Endothelial cell of umbilical vein (primary cell): ENCODE data around the gene CCAR1. TPM values are rescaled to one million over a fixed set of nuclear protein-coding genes. Genes with fewer than 3 reads are reported as not detected.

Source experiments
- BruUV-seq: library from RNA; stranded (reverse); fragments of 400-500 nt; replicated peaks from 2 replicates; lab custom pipeline; 2021; lab: Mats Ljungman, UMichigan
- CTCF ChIA-PET: fragments of 300-600, 350-600 bp; sonication (Branson Sonifier 250); formaldehyde crosslinking; loops from one replicate; lab custom pipeline; 2021; ENCODE audit warnings: antibody characterized with exemption, inconsistent platforms; lab: Charles Lee
- POLR2A ChIA-PET: fragments of 300-600, 350-600 bp; sonication (Branson Sonifier 250); formaldehyde crosslinking; loops from one replicate; lab custom pipeline; 2021; ENCODE audit warnings: antibody characterized with exemption, inconsistent platforms; lab: Charles Lee
- DNase-seq: peaks from one replicate; pipeline ENCODE4 v3.0.0-alpha.2; 2011; ENCODE audit warnings: low read depth, low spot score
- FAIRE-seq: peaks from 2 replicates; lab custom pipeline; 2011; peaks lifted over from hg19 to GRCh38; lab: Jason Lieb, UNC
- H2AFZ ChIP-seq: 2 replicates; pipeline ENCODE4 v1.6.0; 2012; ENCODE audit warnings: low read depth, low read length, control low read depth, inconsistent platforms
- H3K27ac ChIP-seq: 2 replicates; pipeline ENCODE4 v1.5.1; 2011; ENCODE audit warnings: low read depth, mild to moderate bottlenecking, control low read depth, low read length, moderate library complexity; ENCODE audit not compliant: insufficient read depth
- H3K27me3 ChIP-seq, 2 experiments: 2 replicates each; pipeline versions ENCODE4 v1.6.0 to v1.6.1; 2011; ENCODE audit warnings: low read length in 2 of 2, mixed read lengths in 1 of 2; ENCODE audit not compliant: control insufficient read depth in 2 of 2, insufficient read depth in 2 of 2
- H3K36me3 ChIP-seq, 2 experiments: 2 replicates in 1 of 2; 3 replicates in 1 of 2; pipeline ENCODE4 v1.5.1; 2011; ENCODE audit warnings: low read length in 2 of 2, mild to moderate bottlenecking in 1 of 2, moderate library complexity in 1 of 2; ENCODE audit not compliant: control insufficient read depth in 2 of 2, insufficient read depth in 2 of 2; ENCODE audit errors: extremely low read depth in 1 of 2
- H3K4me1 ChIP-seq: 3 replicates; pipeline ENCODE4 v1.5.1; 2011; ENCODE audit warnings: mild to moderate bottlenecking, low read length; ENCODE audit not compliant: control insufficient read depth, insufficient read depth; ENCODE audit errors: extremely low read depth
- H3K4me2 ChIP-seq: 2 replicates; pipeline ENCODE4 v1.6.1; 2011; ENCODE audit warnings: low read length, control low read depth, mixed read lengths; ENCODE audit not compliant: insufficient read depth
- H3K4me3 ChIP-seq, 3 experiments: fragments of 200-600 bp in 1 of 3; sonication (generic), shearing (Covaris generic) in 1 of 3; replicated peaks in 1 of 3; 2 replicates each; pipeline ENCODE4 v1.5.1; 2011 to 2016; ENCODE audit warnings: control low read depth in 3 of 3, low read length in 3 of 3, mild to moderate bottlenecking in 2 of 3, inconsistent platforms in 1 of 3, low read depth in 1 of 3, moderate library complexity in 1 of 3; ENCODE audit not compliant: insufficient read depth in 1 of 3
- H3K79me2 ChIP-seq: 2 replicates; pipeline ENCODE4 v1.6.0; 2012; ENCODE audit warnings: low read length, inconsistent platforms; ENCODE audit not compliant: control insufficient read depth, insufficient read depth
- H3K9ac ChIP-seq: replicated peaks from 2 replicates; pipeline ENCODE3; 2011; ENCODE audit warnings: low read length, control low read depth; ENCODE audit not compliant: insufficient read depth; ENCODE audit errors: extremely low read depth
- H3K9me1 ChIP-seq: replicated peaks from 3 replicates; pipeline ENCODE4 v1.6.0; 2011; ENCODE audit warnings: mild to moderate bottlenecking, low read length; ENCODE audit not compliant: control insufficient read depth, insufficient read depth; ENCODE audit errors: extremely low read depth
- H3K9me3 ChIP-seq: replicated peaks from 2 replicates; pipeline ENCODE4 v1.5.1; 2012; ENCODE audit warnings: low read length, inconsistent platforms; ENCODE audit not compliant: control insufficient read depth, insufficient read depth
- H4K20me1 ChIP-seq: replicated peaks from 2 replicates; pipeline ENCODE3; 2011; ENCODE audit warnings: mild to moderate bottlenecking, low read length; ENCODE audit not compliant: control insufficient read depth, insufficient read depth; ENCODE audit errors: extremely low read depth
- CTCF ChIP-seq, 2 donors: IDR thresholded peaks; 1 replicate in 1 of 2; 2 replicates in 1 of 2; pipeline ENCODE4 v1.5.1; 2011; ENCODE audit warnings: low read length in 2 of 2, mild to moderate bottlenecking in 2 of 2, moderate library complexity in 2 of 2, control low read depth in 1 of 2, inconsistent platforms in 1 of 2, low read depth in 1 of 2; ENCODE audit not compliant: insufficient read depth in 1 of 2; ENCODE audit errors: extremely low read depth in 1 of 2
- EZH2 ChIP-seq: IDR thresholded peaks from 2 replicates; pipeline ENCODE4 v1.6.1; 2012; ENCODE audit warnings: borderline replicate concordance, low read depth, mild to moderate bottlenecking, moderate library complexity, low read length, inconsistent platforms; ENCODE audit not compliant: severe bottlenecking
- FOS ChIP-seq: IDR thresholded peaks from 2 replicates; pipeline ENCODE4 v1.6.1; 2011; ENCODE audit warnings: mild to moderate bottlenecking, low read length, moderate library complexity, borderline replicate concordance; ENCODE audit not compliant: insufficient read depth
- GATA2 ChIP-seq: IDR thresholded peaks from 2 replicates; pipeline ENCODE4 v1.7.0; 2011; ENCODE audit warnings: low read depth, mild to moderate bottlenecking, moderate library complexity, mixed read lengths, low read length; ENCODE audit not compliant: insufficient read length, insufficient read depth
- JUN ChIP-seq: IDR thresholded peaks from 2 replicates; pipeline ENCODE4 v1.6.1; 2011; ENCODE audit warnings: borderline replicate concordance, low read depth; ENCODE audit not compliant: insufficient read length, insufficient read depth
- MAX ChIP-seq: IDR thresholded peaks from 2 replicates; pipeline ENCODE4 v1.6.1; 2011; ENCODE audit not compliant: insufficient read depth, insufficient read length
- MYC ChIP-seq: IDR thresholded peaks from one replicate; pipeline ENCODE4 v1.6.1; 2011; ENCODE audit warnings: mild to moderate bottlenecking, low read depth, low read length
- POLR2A ChIP-seq: IDR thresholded peaks from 2 replicates; pipeline ENCODE4 v1.6.1; 2012; ENCODE audit warnings: low read depth, mild to moderate bottlenecking, control low read depth, low read length
- POLR2AphosphoS5 ChIP-seq: IDR thresholded peaks from 2 replicates; pipeline ENCODE4 v1.6.1; 2012; ENCODE audit warnings: low read depth, mild to moderate bottlenecking, control low read depth, low read length, moderate library complexity; ENCODE audit not compliant: insufficient read depth
- dilution Hi-C: fragments of 300-500 bp; cut with MboI; formaldehyde crosslinking; loops from one replicate; pipeline ENCODE4 v1.15.0; 2019; ENCODE audit warnings: low sequenced_read_pairs; ENCODE audit not compliant: extremely low pct_ligation_motif_present
- intact Hi-C: fragments of 100-400 bp; cut with micrococcal nuclease; formaldehyde crosslinking; loops from one replicate; pipeline ENCODE4 v1.10.0; 2022
- polyA plus RNA-seq, 4 experiments: library from polyadenylated mRNA; depleted of rRNA in 3 of 4; stranded (reverse) in 3 of 4; unstranded in 1 of 4; fragments of >200 nt; gene quantifications; 2 replicates each; pipeline versions ENCODE4 v1.2.1 to v1.2.3, GENCODE V29; 2011 to 2012; ENCODE audit warnings: missing spikeins in 1 of 4
- total RNA-seq: library from RNA; stranded (reverse); gene quantifications from 2 replicates; pipeline ENCODE4 v1.2.3, GENCODE V29; 2021

CCAR1 gene
- total and polyA plus RNA-seq, 2 donors (not counting 3 experiments of a cell fraction or from before 2014, with no cell fraction given) = 59.8 to 92.9 TPM

GRCh38 chr10:68796605-68797004 is 75.6 kb downstream of the CCAR1 start:
- H3K4me3 ChIP-seq = no peak overlapping the region
- no peak for TF ChIP-seq EZH2
- TF ChIP-seq GATA2 = no peak
- no peak for TF ChIP-seq MAX
- no peak for TF ChIP-seq JUN
- TF ChIP-seq POLR2AphosphoS5 = no peak
- no peak for TF ChIP-seq CTCF (IDR thresholded peaks at IDR 0.05; ENCODE audit: extremely low read depth in 1 of 2, insufficient read depth in 1 of 2, low read depth in 1 of 2, low read length in 2 of 2)
- no peak for TF ChIP-seq POLR2A
- no peak for TF ChIP-seq FOS
- TF ChIP-seq MYC = no peak
- FAIRE-seq (no peak), DNase-seq (no peak)
- BruUV-seq = no TSS peak
- H4K20me1 ChIP-seq = no peaks in the 10 kb centered on the region
- H3K9me1 ChIP-seq = no peaks in the 10 kb centered on the region
- no peaks in the 10 kb centered on the region for H3K9me3 ChIP-seq
- H2AFZ ChIP-seq = no peak overlapping the region
- ChIA-PET CTCF (interaction anchor here (0.6 to 1.2 kb wide), 4 partner anchors 17 to 552 kb away, joined by 3 to 4 read pairs (median 3); no protein-coding TSS in a partner anchor), POLR2A (no interaction called here)
- intact Hi-C loops = no loop called here
- no peaks in the 10 kb centered on the region for H3K27me3 ChIP-seq
- no peaks in the 10 kb centered on the region for H3K4me1 ChIP-seq
- H3K9ac ChIP-seq = no peak overlapping the region
- H3K79me2 ChIP-seq = no peaks in the 10 kb centered on the region
- peaks cover 2 to 4% of the 10 kb centered on the region in 2 experiments for H3K36me3 ChIP-seq
- no peak overlapping the region for H3K27ac ChIP-seq
- dilution Hi-C loops = no loop called here
- H3K4me2 ChIP-seq = no peak overlapping the region
